NCI-H510A treated with DMSO at 0.1 percent for 48 hours (cell line): Measurements from ENCODE around the gene KAZN.

Experiments used
- DNase-seq: peaks from one replicate; lab custom pipeline; 2025; lab: John Stamatoyannopoulos, UW

Gene KAZN

DNA sequence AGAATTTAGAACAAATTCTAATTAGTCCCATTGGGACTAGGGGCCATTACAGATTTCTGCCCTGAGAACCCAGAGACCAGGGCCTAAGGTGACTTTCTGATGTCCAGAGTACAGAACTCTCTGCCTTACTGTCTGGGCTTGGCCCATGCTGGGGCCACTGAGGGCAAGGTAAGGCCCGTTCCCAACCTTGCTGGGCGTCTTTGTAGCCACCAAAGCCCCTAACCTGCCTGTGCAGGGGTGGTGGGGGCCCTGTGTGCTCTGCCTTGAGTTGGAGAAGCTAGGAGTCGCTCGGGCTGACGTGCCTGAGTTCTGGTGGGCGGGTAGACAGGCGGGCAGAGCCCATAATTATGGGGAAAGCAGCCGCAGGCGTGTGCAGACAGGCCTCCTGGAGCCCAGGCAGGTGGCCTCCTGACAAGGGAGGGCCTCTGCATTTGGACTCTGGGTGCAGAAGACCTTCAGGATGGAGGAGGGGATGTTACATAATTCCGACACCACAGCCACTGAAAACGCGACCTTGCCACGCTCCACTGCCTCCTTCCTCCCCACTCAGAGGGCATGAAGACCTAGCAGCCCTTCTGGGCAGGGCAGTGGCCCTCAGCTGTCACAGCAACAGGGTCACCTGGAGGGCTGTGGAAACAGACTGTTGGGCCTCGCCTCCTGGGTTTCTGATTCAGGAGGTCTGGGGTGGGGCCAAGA, 315.1 kb downstream of the KAZN start:
- DNase-seq, result peak; percentile 92

DNA sequence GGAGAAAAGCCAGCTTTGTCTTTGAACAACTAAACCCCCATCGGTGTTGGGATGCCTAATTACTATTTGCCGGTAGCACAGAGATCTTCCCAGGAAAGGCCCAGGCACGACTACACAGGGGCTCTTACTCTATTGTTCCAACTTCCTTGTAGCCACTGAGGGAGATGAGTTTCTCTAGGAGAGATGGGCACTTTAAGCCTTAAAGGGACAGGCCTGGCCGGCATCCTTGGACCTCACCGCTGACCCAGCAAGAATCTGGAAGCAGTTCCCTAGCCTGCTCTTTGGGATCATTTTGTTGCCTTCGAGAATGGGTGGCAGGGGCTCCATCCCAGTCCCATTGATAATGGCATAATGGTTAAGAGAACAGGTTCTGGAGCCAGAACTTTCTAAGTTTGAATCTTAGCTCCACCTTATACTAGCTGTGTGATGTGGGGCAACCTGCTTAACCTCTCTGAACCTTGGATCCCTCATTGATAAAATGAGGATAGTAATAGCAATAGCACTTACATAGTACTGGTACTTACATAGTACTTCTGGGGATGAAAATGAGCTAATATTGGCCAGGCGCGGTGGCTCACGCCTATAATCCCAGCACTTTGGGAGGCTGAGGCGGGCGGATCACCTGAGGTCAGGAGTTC, 316.0 kb downstream of the KAZN start:
- DNase-seq, result peak; percentile 64

DNA sequence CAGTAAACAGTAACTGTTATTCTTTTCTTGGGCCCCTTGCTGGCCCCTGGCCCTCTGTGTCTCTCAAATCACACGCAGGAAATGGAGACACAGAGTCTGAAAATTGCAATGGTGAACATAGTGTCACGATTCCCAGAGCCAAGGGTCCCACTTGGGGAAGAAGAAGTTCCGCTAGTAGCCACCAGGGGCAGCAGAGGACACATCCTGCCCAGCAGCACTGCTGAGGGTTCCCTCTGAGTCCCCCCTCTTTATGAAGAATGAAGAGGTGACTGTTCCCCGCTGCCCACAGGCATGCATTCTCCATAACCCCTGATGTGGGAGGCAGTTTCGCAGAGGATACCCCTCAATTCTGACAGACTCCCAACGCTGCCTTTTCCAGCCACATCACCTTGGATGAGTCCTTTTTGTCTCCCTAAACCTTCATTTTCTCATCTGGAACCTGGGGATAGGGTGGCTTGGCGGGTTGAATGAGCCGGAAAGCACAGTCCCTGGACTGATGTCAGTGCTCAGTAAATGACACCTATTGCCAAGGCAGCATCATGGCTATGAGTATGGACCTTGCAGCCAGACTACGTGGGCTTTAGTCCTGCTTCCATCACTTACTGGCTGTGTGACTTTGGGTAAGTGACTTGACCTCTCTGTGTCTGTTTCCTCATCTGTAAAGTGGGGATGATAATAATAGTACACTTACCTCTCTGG, 317.0 kb downstream of the KAZN start:
- peak; percentile 57 for DNase-seq

DNA sequence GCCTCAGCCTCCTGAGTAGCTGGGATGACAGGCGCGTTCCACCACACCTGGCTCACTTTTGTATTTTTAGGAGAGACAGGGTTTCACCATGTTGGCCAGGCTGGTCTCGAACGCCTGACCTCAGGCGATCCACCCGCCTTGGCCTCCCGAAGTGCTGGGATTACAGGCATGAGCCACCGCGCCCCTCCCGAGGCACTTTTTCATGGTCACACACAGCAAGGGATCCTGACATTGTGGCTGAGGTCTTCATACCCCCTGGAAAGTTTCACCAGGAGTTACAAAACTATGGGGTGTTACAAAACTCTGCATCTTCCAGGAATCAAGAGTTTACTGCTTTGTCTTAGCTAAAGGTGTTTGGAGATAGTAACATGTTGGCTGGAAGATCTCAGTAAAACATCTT, 320.8 kb downstream of the KAZN start:
- DNase-seq, result no peak

DNA sequence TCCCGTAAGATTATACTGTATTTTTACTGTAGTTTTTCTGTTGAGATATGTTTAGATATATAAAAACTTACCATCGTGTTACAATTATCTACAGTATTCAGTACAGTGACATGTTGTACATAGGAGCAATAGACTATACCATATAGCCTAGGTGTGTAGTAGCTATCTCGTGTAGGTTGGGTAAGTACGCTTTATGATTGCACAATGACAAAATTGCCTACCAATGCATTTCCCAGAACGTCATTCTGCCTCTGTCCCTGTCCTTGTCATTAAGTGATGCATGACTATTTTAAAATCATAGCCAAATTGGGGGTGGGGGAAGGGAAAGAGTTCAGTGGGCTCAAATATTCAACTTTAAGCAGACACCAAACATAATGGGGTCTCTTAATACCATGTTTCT, 321.3 kb downstream of the KAZN start:
- peak; percentile 37 for DNase-seq

DNA sequence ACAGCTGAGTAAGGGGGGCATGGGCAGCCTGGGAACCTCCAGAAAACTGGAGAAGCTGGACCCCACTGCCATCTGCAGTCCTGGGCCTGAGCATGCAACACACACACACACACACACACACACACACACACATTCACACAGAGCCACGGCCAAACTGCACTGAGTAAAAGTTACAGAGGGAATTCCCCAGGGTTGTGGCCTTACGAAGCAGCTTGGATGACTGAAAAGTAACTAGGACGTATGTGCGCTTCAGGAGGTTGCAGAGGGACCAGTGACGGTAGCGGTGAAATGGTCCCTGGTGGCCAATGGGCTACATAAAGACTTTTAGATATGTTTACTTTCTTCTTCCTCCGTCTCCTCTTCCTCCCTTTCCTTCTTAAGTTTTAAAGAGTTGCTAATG, 322.6 kb downstream of the KAZN start:
- DNase-seq, result no peak

DNA sequence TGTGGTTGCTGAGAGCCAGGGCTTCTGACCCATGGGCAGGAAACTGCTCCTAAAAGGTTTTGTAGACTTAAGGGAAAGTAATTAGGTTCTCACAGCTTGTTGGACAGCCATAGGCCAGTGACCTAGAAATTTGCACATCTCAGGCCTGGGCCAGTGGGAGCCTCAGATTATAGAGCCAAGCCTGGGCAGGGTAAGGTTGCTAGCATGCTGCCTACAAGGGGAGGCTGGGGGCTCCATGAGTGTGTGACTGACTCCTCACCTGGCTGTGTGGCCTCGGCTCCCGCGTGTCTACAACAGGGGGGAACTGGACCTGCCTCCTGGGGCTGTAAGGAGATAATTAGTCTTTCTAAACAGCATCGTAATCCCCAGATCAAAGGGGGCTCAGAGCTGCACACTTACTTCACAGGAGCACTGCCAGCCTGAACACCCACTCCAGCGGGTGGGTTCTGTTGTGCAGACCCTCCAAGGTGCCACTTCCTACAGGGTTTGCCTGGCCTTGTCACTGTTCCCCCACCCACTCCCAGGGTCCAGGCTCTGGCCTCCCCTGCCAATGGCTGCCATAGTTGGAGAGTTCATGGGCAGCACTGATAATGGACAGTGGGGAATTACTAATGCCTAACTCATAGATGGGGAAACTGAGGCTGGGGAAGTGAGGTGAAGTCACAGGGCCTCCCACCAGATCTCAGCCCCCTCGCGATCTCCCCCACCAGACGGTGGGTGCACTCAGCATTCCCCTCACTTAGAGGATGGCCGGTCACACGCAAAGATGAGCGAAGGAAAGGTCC, 324.6 kb downstream of the KAZN start:
- DNase-seq, result no peak

DNA sequence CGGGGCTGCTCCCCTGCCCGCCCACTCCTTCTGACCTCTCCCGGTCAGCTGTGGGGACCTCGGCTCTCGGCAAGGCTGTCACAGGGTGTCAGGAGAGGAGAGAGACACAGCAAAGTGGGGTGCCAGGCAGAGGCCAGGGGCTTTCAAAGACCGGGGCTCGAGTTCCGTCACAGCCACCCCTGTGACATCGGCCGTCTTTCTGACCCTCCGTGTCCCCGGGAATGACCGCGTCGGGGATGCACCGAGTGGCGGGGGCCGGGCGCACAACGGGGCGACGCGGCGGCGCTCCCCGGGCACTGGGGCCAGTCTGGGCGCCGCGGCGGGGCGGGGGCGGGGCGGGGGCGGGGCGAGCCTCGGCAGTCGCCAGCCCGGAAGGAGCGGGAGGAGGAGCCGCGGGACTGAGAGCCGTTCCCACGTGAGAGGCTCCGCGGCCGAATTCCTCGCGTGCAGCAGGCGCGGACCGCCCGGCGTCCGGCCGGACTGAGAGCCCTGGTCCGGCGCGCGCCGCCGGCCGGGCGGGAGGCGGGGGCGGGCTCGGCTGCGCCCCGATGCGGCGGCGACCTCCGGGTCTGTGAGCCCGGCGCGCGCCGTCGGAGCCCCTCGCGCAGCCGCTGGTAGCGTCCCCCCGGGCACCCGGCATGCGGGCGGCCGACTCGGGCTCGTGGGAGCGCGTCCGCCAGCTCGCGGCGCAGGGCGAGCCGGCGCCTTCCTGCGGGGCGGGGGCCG, 325.4 kb downstream of the KAZN start:
- peak; percentile 40 for DNase-seq

DNA sequence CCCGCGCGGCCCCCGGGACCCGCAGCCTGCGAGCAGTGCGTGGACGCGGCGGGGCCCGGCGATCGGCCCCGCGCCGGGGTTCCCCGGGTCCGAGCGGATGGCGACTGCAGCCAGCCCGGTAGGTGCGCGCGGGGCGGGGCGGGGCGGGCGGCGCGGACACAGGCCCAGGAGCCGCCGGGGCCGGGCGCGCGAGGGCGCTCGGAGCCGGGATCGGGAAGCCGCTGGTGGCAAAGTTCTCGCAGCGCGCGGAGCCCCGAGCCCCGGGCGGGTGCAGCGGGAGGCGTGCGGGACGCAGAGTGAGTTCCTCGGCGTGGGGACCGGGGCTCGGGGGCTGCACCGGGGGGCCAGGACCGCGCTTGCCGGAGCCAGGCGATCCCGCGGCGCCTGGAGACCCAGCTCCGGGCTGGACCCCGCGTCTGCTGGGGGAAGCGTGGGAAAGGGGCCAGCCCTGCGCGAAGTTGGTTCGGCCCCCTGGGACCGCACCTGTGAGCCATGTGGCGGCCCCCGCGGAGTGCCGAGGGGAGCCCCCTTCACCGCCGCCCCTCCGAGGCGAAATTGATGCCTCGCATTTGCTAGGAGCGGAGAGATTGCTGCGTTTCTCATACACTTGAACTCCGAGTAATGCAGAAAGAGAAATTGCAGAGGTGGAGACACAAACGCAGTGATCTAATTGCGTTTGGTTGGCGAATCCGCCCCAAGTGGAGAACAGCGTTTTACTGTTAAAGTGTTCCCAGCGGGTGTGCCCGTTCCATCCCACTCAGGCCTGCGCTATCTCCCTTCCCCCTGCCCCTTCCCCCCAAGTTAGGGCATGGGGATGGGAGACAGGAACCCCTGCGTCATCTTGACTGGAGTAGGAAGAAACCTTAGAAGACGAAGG, 326.2 kb downstream of the KAZN start:
- DNase-seq, result no peak

DNA sequence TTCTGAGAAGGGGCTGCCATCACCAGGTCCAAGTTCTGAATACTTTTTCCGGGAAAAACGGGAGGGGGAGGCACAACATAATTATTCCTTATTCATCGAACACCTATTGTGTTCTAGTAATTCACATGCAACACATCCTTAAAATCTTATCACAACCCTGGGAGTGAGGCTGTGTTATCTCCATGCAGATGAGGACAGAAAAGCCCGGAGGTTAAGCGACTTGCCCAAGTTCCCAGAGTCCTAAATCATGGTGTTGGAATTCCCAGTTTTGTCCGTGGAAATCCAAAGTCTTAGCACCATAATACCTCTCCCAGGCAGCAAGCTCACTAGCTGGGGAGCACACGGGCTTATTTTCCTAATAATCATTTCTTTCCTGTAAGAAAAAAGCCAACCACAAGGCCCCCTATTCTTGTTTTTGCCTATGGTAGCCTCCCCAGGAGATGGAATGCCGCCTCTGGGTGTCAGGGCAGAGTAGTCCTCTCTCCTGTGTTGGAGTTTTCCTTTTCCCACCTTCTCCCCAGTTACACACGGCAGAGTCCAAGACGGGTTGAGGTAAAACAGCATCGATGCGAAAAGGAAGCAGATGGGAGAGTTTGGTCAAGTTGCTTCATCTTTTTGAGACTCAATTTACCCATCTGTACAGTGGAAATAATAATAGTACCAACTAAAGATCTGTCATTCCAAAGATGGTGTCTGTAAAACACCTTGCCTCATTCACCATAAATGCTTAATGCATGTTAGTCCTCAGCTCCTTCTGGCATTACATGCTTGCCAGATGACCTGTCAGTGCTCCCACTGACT, 327.1 kb downstream of the KAZN start:
- no peak for DNase-seq

DNA sequence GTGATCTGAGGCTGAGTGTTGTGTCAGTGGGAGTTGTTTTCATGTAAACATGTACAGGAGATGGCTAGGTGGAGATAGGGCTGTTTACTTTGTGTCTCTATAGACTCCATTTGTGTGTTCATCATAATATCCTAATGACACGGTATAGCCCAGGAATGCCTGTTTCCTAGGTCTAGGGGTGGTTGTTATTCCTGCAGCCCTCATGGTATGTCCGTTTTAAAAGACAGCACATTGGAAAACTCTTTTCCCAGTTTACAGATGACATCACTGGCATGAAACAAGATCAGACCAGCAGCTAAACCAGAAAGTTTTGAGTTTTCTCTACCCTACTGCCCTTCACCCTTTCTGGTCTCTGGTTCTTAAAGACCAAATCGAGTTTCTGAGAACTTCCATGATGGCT, 327.7 kb downstream of the KAZN start:
- DNase-seq, result no peak

DNA sequence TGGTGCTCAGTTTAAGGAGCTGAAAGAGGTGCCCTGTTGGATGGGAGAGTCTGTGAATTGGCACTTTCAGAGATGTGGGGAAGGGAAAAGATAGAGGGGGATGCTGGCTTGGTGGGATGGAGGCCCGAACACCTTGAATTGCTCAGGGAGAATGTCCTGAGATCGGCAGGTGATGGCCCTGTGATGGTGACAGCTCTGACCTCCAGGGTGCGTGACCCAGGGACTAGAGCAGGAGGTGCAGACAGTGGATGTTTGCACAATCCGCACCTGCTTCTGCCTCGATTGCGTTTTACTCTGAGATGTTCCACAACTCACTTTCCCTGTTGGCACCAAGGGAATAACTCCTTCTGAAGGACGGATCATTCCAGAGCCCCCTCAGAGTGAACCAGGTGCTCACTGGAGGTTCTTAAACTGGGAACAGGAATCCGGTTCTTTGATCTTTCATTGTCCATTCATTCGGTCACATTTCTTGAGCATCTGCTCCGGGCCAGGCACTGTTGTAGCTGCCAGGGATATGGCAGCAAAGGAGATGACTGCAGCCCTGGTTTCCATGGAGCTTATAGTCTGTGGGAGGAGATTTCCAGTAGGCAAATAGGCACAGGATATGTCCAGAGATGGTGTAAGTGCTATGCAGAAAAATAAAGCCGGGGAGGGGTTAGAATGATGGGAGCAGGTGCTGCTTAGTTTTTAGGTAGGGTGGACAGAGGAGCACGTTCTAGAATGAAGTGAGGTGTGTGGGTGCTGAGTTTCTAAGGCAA, 328.5 kb downstream of the KAZN start:
- DNase-seq, result peak; percentile 71

DNA sequence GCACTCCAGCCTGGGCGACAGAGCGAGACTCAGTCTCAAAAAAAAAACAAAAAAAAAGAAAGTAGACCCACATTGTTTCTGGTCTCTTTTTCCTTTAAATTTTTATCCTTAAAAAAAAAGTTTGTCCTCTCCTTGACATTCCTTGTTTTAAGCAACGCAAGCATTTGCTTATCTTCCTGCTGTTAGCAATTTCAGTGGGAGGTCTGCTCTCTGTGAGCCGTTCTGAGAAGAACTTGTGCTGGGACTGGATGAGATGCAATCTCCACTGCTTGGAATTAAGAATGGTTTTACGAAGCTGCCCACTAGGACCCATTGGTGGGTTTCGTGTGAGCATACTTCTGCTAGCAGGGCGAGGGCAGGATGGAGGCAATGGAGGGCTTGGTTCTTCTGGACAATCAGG, 329.9 kb downstream of the KAZN start:
- DNase-seq, result no peak

DNA sequence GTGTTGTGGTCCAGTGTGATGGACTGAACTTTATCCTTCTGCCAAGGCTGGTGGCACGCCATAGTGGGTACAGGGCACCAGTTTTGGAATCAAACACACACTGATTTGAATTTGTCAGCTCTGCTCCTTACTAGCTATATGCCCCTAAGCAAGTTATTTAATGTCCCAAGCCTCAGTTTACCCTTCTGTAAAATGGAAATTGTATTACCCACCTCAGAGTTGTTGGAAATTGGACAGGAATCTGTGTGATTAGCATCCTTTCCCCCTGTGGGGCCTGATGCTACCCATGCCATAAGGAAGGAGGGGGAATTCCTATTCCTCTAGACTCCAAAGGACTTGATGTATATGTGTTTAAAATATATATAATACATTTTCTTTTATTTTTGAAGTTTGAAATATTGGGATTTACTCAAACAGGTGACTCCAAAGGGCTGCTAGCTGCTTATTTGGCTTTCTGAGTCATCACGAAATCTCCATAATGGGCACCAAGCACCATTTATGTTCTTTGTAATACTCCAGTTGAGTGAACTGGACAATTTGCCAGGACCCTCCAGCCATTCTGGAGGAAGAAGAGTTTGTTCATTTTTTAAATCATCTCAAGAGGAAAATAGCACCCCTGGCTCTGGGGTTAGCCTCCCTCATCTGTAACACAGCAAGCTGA, 330.5 kb downstream of the KAZN start:
- no peak for DNase-seq

DNA sequence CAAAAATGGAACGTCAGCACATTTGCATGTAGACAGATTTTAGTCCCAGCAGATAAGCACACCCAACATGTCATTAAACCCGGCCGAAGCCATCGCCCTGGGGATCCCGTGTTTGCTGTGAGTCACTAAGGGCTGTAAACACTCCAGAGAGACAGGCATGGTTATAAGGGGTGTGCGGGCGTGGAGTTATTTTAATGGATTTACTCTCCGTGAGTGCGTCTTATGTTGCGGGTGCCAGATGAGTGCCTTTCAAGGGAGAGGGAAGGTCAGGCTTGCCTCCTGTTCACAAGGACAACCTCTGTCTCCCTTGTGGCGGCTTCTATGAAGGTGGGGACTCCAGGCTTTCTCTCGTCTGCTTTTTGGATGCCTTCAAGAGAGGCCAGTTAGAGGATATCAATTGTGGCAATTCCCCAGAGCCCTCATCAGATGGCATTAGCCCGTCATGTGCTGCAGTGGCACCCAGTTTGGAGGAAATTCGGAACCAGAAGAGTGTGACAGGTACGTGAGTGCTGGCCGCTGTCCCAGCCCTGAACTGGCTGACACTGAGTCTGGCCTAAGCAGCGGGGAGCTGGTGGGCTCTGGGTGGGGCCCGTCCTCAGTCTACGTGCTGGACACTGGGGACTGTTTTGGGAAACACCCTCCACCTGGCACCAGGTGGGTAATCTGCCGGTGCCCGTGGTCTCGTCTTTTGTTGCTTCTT, 331.2 kb downstream of the KAZN start:
- DNase-seq, result peak; percentile 85

DNA sequence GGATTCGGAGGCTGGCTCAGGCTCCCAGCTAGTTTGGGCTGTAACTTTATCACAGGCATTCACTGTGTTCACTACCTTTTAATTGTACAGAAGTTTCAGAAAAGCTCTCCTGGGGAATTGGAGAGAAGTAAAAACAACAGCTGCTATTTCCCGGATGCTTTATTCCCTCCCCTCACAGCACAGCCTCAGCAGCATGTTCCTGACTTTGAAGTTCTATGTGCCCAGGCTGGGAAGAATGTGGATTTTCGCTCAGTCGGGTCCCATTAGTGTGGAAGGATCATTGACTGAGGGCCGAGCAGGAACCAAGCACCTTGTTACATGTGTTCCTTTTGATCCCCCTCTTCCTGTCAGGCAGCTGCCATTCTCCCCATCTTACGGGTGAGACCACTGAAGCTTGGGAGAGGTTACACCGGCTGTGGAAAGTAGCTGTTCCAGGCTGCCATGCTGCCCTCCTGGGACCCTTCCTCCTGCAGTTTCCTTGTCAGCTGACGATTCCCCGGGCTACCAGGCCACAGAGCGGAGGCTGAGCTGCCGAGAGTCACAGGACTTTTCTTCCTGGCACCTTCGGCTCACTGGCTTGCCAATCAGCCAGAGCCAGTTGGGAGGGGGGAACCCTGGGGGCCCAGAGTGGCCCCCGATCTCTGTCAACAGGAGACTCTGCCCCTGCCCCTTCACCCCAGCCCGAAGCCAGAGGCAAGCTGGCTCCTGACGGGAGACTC, 331.9 kb downstream of the KAZN start:
- no peak for DNase-seq

DNA sequence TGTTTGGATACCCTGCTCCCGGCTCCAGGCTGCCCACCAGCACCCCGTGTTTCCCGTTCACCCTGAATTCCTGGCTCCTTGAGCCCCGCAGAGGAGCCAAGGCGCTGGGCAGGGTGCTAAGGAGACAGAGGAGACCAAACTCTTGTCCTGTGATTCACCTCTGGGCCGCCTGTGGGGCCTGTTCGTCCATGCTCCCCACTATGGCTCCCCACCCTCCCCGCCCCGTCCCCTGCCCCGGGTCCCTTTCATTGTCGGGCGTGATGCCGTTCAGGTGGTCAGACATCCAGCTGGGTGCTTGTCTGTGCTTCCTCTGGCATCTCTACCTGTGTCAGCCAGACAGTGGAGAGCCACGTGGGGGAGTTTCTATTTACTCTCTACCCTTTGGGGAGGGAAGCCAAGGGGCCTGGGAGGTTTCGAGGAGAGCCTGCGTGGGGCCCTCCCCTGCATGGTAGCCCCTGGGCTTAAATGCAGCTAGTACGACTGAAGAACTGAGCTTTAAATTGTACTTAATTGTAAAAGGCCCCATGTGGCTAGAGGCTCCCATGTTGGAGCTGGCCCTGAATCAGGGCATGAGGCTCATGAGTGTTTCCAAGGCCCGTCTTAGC, 333.7 kb downstream of the KAZN start:
- DNase-seq, result no peak
